ENCODE measurements around the gene SERTAD2.

The SERTAD2 gene

GRCh38 chr2:64615192-64615763 lies 38.4 kb downstream of the SERTAD2 start:
- DNase-seq (ENCODE audit: low read depth), result no peak
- no peak overlapping the region for H3K4me3 ChIP-seq (ENCODE audit: low read depth, low read length)

GRCh38 chr2:64613276-64613675 lies 40.4 kb downstream of the SERTAD2 start:
- DNase-seq (ENCODE audit: low read depth), result peak; percentile 41
- H3K4me3 ChIP-seq (ENCODE audit: low read depth, low read length), result no peak overlapping the region

- DNase-seq (ENCODE audit: low read depth), result no peak
- H3K4me3 ChIP-seq (ENCODE audit: low read depth, low read length), result no peak overlapping the region
Measured at GRCh38 chr2:64612575-64613195, 41.0 kb downstream of the SERTAD2 start.

- DNase-seq (ENCODE audit: low read depth), result no peak
- H3K4me3 ChIP-seq (ENCODE audit: low read depth, low read length), result no peak overlapping the region
Measured at GRCh38 chr2:64610316-64610855, 43.3 kb downstream of the SERTAD2 start.

GRCh38 chr2:64609942-64610281 lies 43.8 kb downstream of the SERTAD2 start:
- DNase-seq (ENCODE audit: low read depth), result no peak
- H3K4me3 ChIP-seq (ENCODE audit: low read depth, low read length), result no peak overlapping the region

- no peak for DNase-seq (ENCODE audit: low read depth)
- H3K4me3 ChIP-seq (ENCODE audit: low read depth, low read length), result peak overlapping the region; percentile 42
Measured at GRCh38 chr2:64609227-64609941, 44.3 kb downstream of the SERTAD2 start.

- DNase-seq (ENCODE audit: low read depth), result no peak
Measured at GRCh38 chr2:64608867-64609226, 44.9 kb downstream of the SERTAD2 start.

GRCh38 chr2:64607381-64608304 lies 46.1 kb downstream of the SERTAD2 start:
- no peak for DNase-seq (ENCODE audit: low read depth)
- no peak overlapping the region for H3K4me3 ChIP-seq (ENCODE audit: low read depth, low read length)

More at GRCh38 chr2:64608867-64609226, 44.9 kb downstream of the SERTAD2 start:
- H3K4me3 ChIP-seq (ENCODE audit: low read depth, low read length), result peak overlapping the region; percentile 32

- no peak for DNase-seq (ENCODE audit: low read depth)
- H3K4me3 ChIP-seq (ENCODE audit: low read depth, low read length), result no peak overlapping the region
Measured at GRCh38 chr2:64606479-64607363, 47.0 kb downstream of the SERTAD2 start.

- no peak for DNase-seq (ENCODE audit: low read depth)
- H3K4me3 ChIP-seq (ENCODE audit: low read depth, low read length), result no peak overlapping the region
Measured at GRCh38 chr2:64605991-64606478, 47.7 kb downstream of the SERTAD2 start.

- no peak overlapping the region for H3K4me3 ChIP-seq (ENCODE audit: low read depth, low read length)
- DNase-seq (ENCODE audit: low read depth), result peak; percentile 48
Measured at GRCh38 chr2:64605026-64605471, 48.7 kb downstream of the SERTAD2 start.

- no peak for DNase-seq (ENCODE audit: low read depth)
- H3K4me3 ChIP-seq (ENCODE audit: low read depth, low read length), result no peak overlapping the region
Measured at GRCh38 chr2:64604155-64604554, 49.6 kb downstream of the SERTAD2 start.

- DNase-seq (ENCODE audit: low read depth), result no peak
- no peak overlapping the region for H3K4me3 ChIP-seq (ENCODE audit: low read depth, low read length)
Measured at GRCh38 chr2:64602436-64602835, 51.3 kb downstream of the SERTAD2 start.

GRCh38 chr2:64601785-64602391 lies 51.8 kb downstream of the SERTAD2 start:
- no peak for DNase-seq (ENCODE audit: low read depth)
- H3K4me3 ChIP-seq (ENCODE audit: low read depth, low read length), result no peak overlapping the region

- H3K4me3 ChIP-seq (ENCODE audit: low read depth, low read length), result no peak overlapping the region
- DNase-seq (ENCODE audit: low read depth), result no peak
Measured at GRCh38 chr2:64601034-64601754, 52.5 kb downstream of the SERTAD2 start.

GRCh38 chr2:64599469-64599868 lies 54.2 kb downstream of the SERTAD2 start:
- H3K4me3 ChIP-seq (ENCODE audit: low read depth, low read length), result no peak overlapping the region
- DNase-seq (ENCODE audit: low read depth), result no peak

GRCh38 chr2:64598226-64598625 lies 55.5 kb downstream of the SERTAD2 start:
- no peak for DNase-seq (ENCODE audit: low read depth)
- H3K4me3 ChIP-seq (ENCODE audit: low read depth, low read length), result no peak overlapping the region
